Activated CD4-positive, alpha-beta T cell treated with anti-CD3 and anti-CD28 coated beads for 24 hours (primary cell): ENCODE data around the gene RFESD.
"Not testable (repeated sequence)": the region's sequence is repeated elsewhere in the genome, so short reads cannot be mapped to it uniquely, and the experiment has no call there.

Source experiments
- DNase-seq, 2 donors: peaks; one replicate each; pipeline ENCODE4 v3.0.0-alpha.2; 2020; ENCODE audit warnings: low read depth in 2 of 2

Gene RFESD

GRCh38 chr5:95628933-95629332 lies 17.6 kb upstream of the RFESD start:
- DNase-seq: no peak

DNA sequence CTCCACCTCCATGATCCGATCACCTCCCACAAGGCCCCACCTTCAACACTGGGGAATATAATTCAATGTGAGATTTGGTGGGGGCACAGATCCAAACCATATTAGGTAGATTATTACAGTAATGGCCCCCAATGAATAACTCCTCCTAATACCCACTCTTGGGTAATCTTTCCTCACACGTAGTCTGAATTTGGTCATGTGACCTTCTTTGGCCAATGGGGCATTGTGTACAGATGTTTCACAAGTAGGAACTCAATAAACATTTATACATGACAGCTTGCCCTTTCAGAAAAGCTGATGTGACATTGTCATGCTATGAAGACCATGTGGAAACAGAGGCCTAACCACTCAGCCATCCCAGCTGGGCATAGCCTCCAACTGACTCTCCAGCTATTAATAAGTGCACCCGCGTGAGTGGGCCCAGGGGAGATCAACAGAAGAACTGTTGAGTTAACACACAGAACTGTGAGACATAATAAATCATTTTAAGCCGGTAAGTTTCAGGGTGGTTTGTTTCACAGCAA lies 16.1 kb upstream of the RFESD start:
- no peak for DNase-seq

- no peak for DNase-seq
These were observed 15.2 kb upstream of the RFESD start for GRCh38 chr5:95631255-95631958.

- peak; percentile 33 to 49 for DNase-seq
These were observed 14.4 kb upstream of the RFESD start for GRCh38 chr5:95631991-95632675.

DNA sequence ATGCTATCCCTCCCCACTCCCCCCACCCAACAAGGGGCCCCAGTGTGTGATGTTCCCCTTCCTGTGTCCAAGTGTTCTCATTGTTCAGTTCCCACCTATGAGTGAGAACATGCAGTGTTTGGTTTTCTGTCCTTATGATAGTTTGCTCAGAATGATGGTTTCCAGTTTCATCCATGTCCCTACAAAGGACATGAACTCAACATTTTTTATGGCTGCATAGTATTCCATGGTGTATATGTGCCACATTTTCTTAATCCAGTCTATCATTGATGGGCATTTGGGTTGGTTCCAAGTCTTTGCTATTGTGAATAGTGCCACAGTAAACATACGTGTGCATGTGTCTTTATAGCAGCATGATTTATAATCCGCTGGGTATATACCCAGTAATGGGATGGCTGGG lies 13.6 kb upstream of the RFESD start:
- not testable (repeated sequence) for DNase-seq

DNA sequence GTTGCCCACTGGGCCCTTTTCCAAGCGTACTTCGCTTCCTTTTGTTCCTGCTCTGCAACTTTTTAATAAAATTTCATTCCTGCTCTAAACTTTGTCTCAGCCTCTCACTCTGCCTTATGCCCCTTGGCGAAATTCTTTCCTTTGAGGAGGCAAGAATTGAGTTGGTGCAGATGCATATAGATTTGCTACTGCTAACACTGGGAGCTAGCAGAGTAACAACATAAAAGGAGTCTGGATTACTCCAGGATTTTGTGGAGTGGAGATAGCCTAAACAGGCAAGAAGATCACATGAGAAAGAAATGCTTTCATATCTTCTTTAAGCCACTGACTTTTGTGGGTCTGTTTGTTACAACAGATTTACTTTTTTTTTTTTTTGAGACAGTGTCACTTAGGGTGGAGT lies 12.9 kb upstream of the RFESD start:
- DNase-seq: no peak

DNA sequence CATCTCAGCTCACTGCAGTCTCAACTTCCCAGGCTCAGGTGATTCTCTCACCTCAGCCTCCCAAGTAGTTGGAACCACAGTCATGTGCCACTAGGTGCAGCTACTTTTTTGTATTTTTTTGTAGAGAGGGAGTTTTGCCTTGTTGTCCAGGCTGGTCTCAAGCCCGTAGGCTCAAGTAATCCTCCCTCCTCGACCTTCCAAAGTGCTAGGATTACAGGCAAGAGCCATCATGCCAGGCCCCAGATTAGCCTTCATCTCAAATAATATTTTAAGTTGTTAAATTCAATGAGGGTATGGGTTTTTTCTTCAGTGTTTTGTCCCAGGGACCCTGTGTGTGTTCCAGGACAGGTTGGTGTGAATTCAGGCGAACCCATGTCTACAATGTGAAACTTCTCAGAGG lies 12.5 kb upstream of the RFESD start:
- DNase-seq: no peak

DNA sequence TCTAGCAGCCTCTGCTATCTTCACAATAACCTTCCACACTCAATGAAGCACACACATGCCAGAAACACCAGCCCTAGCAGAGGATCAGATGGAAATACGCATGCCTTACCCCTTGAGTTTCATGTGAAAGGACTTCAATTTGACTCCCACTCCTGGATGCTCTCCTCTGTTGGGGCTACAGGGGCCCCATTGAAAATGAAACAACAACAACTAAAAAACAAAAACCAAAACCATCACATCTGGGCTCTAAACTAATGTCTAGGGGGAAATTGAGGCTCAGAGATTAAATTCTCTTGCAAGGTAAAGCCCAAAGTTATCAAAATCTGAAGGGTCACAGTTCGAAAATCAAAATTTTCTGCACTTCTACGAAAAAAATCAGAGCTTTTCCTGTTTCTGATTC lies 7.9 kb upstream of the RFESD start:
- DNase-seq: no peak

DNA sequence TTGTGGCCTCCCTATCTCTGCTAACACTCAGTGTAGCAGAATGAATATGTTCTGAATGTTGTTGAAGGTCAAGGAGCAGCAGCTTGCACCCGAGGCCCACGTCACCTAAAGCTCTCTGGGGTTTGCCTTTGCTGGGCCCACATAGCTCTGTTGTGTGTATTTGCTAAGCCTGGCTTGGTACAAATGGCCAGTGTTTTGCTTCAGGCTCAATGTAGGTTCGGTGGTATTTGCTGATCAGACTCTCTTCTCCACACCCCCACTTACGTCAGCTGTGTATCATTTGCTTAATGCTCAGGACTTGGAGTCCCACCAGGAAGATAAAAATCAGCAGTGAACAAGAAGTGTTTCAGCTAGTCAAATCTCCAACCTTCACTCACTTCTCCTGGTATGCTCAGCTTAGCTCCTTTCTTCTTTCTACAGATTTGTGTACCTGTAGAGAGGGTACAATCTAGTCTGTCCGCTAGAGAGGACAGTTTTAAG lies 4.8 kb upstream of the RFESD start:
- DNase-seq: no peak

- no peak for DNase-seq
These were observed 3.4 kb upstream of the RFESD start for GRCh38 chr5:95643152-95643551.

DNA sequence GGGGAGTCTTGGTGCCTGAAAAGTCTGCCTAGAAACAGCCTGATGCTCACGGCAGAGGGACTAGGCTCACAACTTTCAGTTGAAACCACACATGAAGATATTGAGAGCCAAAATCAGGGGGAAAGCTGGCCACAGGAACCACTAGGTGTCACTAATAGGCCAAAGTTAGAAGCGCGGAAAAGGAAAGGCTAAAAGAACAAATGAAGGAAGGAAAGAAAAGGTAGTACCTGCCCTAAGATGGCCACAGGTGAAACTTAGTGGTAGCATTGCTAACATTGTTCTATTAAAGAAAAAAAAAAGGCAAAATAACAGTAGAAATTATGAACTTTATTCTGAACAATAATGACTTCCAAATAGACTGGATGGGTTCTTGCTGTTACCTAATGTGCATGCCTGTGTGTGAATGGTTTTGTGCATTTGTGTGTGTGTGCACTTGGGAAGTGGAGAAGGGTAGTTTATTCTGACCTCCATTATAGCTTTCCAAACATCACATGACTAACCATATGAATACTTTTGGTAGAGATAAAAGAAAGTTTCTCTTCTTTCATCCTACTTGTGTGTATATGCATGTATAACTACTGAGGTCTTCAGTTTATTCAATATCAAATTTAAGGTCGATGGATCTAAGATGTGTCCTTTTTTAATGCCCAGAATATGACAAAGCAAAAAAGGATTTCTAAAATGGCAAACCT lies 2.1 kb upstream of the RFESD start:
- DNase-seq: peak; percentile 16 to 27

DNA sequence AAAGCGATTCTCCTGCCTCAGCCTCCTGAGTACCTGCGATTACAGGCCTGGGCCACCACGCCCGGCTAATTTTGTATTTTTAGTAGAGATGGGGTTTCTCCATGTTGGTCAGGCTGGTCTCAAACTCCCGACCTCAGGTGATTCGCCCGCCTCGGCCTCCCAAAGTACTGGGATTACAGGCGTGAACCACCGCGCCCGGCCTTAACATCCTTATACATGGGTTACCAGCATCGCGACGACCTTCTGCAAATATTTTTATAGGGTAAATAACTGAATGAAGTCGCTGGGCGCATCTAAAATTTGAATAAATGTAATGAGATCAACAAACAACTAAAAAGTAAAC lies 380 bp upstream of the RFESD start:
- DNase-seq: not testable (repeated sequence)

- no peak for DNase-seq
These were observed 1.6 kb downstream of the RFESD start for GRCh38 chr5:95647886-95648860.

GRCh38 chr5:95649274-95649673 lies 2.7 kb downstream of the RFESD start:
- DNase-seq: no peak

- no peak for DNase-seq
These were observed 3.5 kb downstream of the RFESD start for GRCh38 chr5:95649842-95650620.

- DNase-seq: no peak
These were observed 6.3 kb downstream of the RFESD start for GRCh38 chr5:95652849-95653248.

DNA sequence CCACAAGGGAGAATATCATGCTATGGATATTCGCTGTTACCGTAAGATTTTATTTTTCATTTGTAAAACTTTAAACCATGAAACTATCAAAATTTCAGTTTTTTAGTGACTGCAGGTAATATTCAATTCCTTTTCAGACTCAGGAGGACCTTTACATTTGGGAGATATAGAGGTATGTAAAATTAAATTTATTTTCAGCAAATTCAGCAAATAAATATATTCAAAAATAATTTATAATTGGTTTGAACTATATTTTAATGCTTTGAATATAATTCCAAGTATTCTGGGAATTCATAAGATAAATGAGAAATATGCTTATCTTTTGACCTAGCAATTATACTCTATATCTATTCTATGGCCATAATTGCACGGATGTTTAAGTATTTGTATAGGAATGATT lies 7.6 kb downstream of the RFESD start:
- DNase-seq: no peak

GRCh38 chr5:95655575-95655974 lies 9.0 kb downstream of the RFESD start:
- DNase-seq: no peak

- no peak for DNase-seq
These were observed 13.5 kb downstream of the RFESD start for GRCh38 chr5:95660060-95660459.

GRCh38 chr5:95662946-95663345 lies 16.4 kb downstream of the RFESD start:
- no peak for DNase-seq
